Suprapubic skin (tissue), 3 donors: ENCODE measurements around the gene BNC2.

Source experiments
- POLR2A ChIP-seq, 2 donors: fragments of 450-650 bp; IDR thresholded peaks; one replicate each; pipeline ENCODE4 v1.6.1; 2017; ENCODE audit warnings: antibody characterized with exemption in 2 of 2, mild to moderate bottlenecking in 2 of 2, moderate library complexity in 2 of 2
- TF ChIP-seq, protein P1 (sequence below), 2 donors: fragments of 200-600 bp in 1 of 2; fragments of 450-650 bp in 1 of 2; sonication (generic) in 1 of 2; IDR thresholded peaks; one replicate each; pipeline ENCODE4 v1.5.1; 2016 to 2019; ENCODE audit warnings: antibody characterized with exemption in 2 of 2, mild to moderate bottlenecking in 1 of 2, moderate library complexity in 1 of 2

DNA sequence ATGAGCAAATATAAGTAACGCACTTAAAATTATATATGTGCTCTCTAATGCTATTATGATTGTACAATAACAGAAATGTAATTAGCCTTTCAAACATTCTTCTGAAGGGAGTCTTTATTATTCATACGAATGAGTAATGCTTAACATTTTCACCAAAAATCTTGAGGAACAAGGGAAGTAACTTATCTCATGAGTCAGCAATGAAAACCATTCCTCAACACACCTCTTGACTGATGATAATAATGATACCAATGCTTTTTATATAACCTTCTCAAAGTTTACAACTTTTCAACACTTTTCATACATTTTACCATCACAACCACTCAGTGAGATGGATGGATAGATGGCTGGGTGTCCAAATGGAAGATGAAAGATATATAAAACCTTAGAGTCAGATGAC, 369.3 kb downstream of the BNC2 start:
- TF ChIP-seq, protein P1, sequence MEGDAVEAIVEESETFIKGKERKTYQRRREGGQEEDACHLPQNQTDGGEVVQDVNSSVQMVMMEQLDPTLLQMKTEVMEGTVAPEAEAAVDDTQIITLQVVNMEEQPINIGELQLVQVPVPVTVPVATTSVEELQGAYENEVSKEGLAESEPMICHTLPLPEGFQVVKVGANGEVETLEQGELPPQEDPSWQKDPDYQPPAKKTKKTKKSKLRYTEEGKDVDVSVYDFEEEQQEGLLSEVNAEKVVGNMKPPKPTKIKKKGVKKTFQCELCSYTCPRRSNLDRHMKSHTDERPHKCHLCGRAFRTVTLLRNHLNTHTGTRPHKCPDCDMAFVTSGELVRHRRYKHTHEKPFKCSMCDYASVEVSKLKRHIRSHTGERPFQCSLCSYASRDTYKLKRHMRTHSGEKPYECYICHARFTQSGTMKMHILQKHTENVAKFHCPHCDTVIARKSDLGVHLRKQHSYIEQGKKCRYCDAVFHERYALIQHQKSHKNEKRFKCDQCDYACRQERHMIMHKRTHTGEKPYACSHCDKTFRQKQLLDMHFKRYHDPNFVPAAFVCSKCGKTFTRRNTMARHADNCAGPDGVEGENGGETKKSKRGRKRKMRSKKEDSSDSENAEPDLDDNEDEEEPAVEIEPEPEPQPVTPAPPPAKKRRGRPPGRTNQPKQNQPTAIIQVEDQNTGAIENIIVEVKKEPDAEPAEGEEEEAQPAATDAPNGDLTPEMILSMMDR (IDR thresholded peaks at IDR 0.05): no peak
- no peak for TF ChIP-seq POLR2A (IDR thresholded peaks at IDR 0.05)
